GM21717 (cell line): ENCODE measurements around the gene HIVEP3.

ENCODE experiments used
- ATAC-seq: cut with Tn5 transposase; IDR thresholded peaks from one replicate; pipeline ENCODE4 v1.9.1; 2021; ENCODE audit warnings: mild to moderate bottlenecking, moderate library complexity; ENCODE audit not compliant: unreplicated experiment

The HIVEP3 gene

GRCh38 chr1:41528726-41529605 is 389.8 kb downstream of the HIVEP3 start:
- no peak for ATAC-seq

GRCh38 chr1:41528106-41528505 is 390.6 kb downstream of the HIVEP3 start:
- no peak for ATAC-seq

- ATAC-seq, result no peak
These were observed 391.7 kb downstream of the HIVEP3 start for GRCh38 chr1:41526956-41527561.

GRCh38 chr1:41525891-41526587 is 392.7 kb downstream of the HIVEP3 start:
- no peak for ATAC-seq

GRCh38 chr1:41524676-41525675 is 393.7 kb downstream of the HIVEP3 start:
- ATAC-seq, result no peak

GRCh38 chr1:41523949-41524675 is 394.6 kb downstream of the HIVEP3 start:
- ATAC-seq, result no peak

GRCh38 chr1:41523071-41523470 is 395.7 kb downstream of the HIVEP3 start:
- ATAC-seq, result no peak

- ATAC-seq, result no peak
These were observed 397.0 kb downstream of the HIVEP3 start for GRCh38 chr1:41521766-41522165.

GRCh38 chr1:41520951-41521752 is 397.6 kb downstream of the HIVEP3 start:
- ATAC-seq, result no peak

- no peak for ATAC-seq
These were observed 399.1 kb downstream of the HIVEP3 start for GRCh38 chr1:41519667-41520066.

GRCh38 chr1:41518471-41518870 is 400.3 kb downstream of the HIVEP3 start:
- ATAC-seq, result no peak

GRCh38 chr1:41517062-41517438 is 401.7 kb downstream of the HIVEP3 start:
- ATAC-seq, result no peak

- ATAC-seq, result peak; percentile 63
These were observed 402.3 kb downstream of the HIVEP3 start for GRCh38 chr1:41516168-41517061.

GRCh38 chr1:41515778-41516167 is 402.9 kb downstream of the HIVEP3 start:
- no peak for ATAC-seq

GRCh38 chr1:41515131-41515678 is 403.5 kb downstream of the HIVEP3 start:
- no peak for ATAC-seq

- no peak for ATAC-seq
These were observed 404.3 kb downstream of the HIVEP3 start for GRCh38 chr1:41514381-41514780.

- ATAC-seq, result no peak
These were observed 405.4 kb downstream of the HIVEP3 start for GRCh38 chr1:41513383-41513735.
